CD4-positive, alpha-beta T cell treated with Interleukin-12 subunit alpha and Interleukin-12 subunit beta, for 1 hour (primary cell): ENCODE data around the gene SRGAP2B.
"Not testable (repeated sequence)": the region's sequence is repeated elsewhere in the genome, so short reads cannot be mapped to it uniquely, and the experiment has no call there.

Experiments used
- DNase-seq: peaks from one replicate; pipeline ENCODE4 v3.0.0-alpha.2; 2020

SRGAP2B gene

GRCh38 chr1:144992915-144993314, 102.2 kb downstream of the SRGAP2B start:
- DNase-seq, result not testable (repeated sequence)

- DNase-seq, result not testable (repeated sequence)
Observed at GRCh38 chr1:144990611-144991010, 104.5 kb downstream of the SRGAP2B start.

- not testable (repeated sequence) for DNase-seq
Observed at GRCh38 chr1:144987131-144987530, 108.0 kb downstream of the SRGAP2B start.

- DNase-seq, result not testable (repeated sequence)
Observed at GRCh38 chr1:144986171-144986860, 108.8 kb downstream of the SRGAP2B start.

GRCh38 chr1:144985550-144986170, 109.5 kb downstream of the SRGAP2B start:
- not testable (repeated sequence) for DNase-seq

GRCh38 chr1:144982802-144983525, 112.2 kb downstream of the SRGAP2B start:
- DNase-seq, result not testable (repeated sequence)

- not testable (repeated sequence) for DNase-seq
Observed at GRCh38 chr1:144981157-144981556, 114.0 kb downstream of the SRGAP2B start.

GRCh38 chr1:144979960-144980595, 115.0 kb downstream of the SRGAP2B start:
- not testable (repeated sequence) for DNase-seq

- not testable (repeated sequence) for DNase-seq
Observed at GRCh38 chr1:144977856-144978255, 117.3 kb downstream of the SRGAP2B start.

- not testable (repeated sequence) for DNase-seq
Observed at GRCh38 chr1:144971936-144972335, 123.2 kb downstream of the SRGAP2B start.

- not testable (repeated sequence) for DNase-seq
Observed at GRCh38 chr1:144966488-144966887, 128.6 kb downstream of the SRGAP2B start.

- not testable (repeated sequence) for DNase-seq
Observed at GRCh38 chr1:144964765-144965164, 130.4 kb downstream of the SRGAP2B start.

- DNase-seq, result not testable (repeated sequence)
Observed at GRCh38 chr1:144964186-144964585, 130.9 kb downstream of the SRGAP2B start.

- not testable (repeated sequence) for DNase-seq
Observed at GRCh38 chr1:144963571-144963970, 131.6 kb downstream of the SRGAP2B start.

- not testable (repeated sequence) for DNase-seq
Observed at GRCh38 chr1:144961604-144962583, 133.2 kb downstream of the SRGAP2B start.

GRCh38 chr1:144960929-144961488, 134.1 kb downstream of the SRGAP2B start:
- DNase-seq, result not testable (repeated sequence)

- not testable (repeated sequence) for DNase-seq
Observed at GRCh38 chr1:144948390-144948789, 146.7 kb downstream of the SRGAP2B start.

- not testable (repeated sequence) for DNase-seq
Observed at GRCh38 chr1:144947495-144947894, 147.6 kb downstream of the SRGAP2B start.

GRCh38 chr1:144946525-144947480, 148.3 kb downstream of the SRGAP2B start:
- not testable (repeated sequence) for DNase-seq

- not testable (repeated sequence) for DNase-seq
Observed at GRCh38 chr1:144941710-144942109, 153.4 kb downstream of the SRGAP2B start.
